GM10266 (cell line): ENCODE data around the gene ZBTB37.
A peak's percentile ranks its signal among the peaks of the same experiment; 100 is the strongest.

Source experiments
- DNase-seq: peaks from one replicate; pipeline ENCODE4 v3.0.0; 2012; ENCODE audit errors: extremely low spot score
- TF ChIP-seq, protein P1 (sequence below): IDR thresholded peaks from 2 replicates; pipeline ENCODE4 v1.5.1; 2012; ENCODE audit warnings: mild to moderate bottlenecking, low read depth; ENCODE audit not compliant: control insufficient read depth, insufficient read depth; ENCODE audit errors: missing control alignments

Gene ZBTB37

GRCh38 chr1:173866413-173867115 is 1.6 kb upstream of the ZBTB37 start:
- DNase-seq, result no peak
- TF ChIP-seq, protein P1, sequence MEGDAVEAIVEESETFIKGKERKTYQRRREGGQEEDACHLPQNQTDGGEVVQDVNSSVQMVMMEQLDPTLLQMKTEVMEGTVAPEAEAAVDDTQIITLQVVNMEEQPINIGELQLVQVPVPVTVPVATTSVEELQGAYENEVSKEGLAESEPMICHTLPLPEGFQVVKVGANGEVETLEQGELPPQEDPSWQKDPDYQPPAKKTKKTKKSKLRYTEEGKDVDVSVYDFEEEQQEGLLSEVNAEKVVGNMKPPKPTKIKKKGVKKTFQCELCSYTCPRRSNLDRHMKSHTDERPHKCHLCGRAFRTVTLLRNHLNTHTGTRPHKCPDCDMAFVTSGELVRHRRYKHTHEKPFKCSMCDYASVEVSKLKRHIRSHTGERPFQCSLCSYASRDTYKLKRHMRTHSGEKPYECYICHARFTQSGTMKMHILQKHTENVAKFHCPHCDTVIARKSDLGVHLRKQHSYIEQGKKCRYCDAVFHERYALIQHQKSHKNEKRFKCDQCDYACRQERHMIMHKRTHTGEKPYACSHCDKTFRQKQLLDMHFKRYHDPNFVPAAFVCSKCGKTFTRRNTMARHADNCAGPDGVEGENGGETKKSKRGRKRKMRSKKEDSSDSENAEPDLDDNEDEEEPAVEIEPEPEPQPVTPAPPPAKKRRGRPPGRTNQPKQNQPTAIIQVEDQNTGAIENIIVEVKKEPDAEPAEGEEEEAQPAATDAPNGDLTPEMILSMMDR, result no peak

- no peak for DNase-seq
- TF ChIP-seq, protein P1, result no peak
Measured at GRCh38 chr1:173867141-173867752, 933 bp upstream of the ZBTB37 start.

- TF ChIP-seq, protein P1, result no peak
- peak; percentile 93 for DNase-seq
Measured at GRCh38 chr1:173867753-173868265, 371 bp upstream of the ZBTB37 start, which contains the start of gene GAS5. TSS of gene GAS5 (minus strand) at chr1:173867989.

GRCh38 chr1:173869021-173869359 is 810 bp downstream of the ZBTB37 start:
- TF ChIP-seq, protein P1, result no peak

DNA sequence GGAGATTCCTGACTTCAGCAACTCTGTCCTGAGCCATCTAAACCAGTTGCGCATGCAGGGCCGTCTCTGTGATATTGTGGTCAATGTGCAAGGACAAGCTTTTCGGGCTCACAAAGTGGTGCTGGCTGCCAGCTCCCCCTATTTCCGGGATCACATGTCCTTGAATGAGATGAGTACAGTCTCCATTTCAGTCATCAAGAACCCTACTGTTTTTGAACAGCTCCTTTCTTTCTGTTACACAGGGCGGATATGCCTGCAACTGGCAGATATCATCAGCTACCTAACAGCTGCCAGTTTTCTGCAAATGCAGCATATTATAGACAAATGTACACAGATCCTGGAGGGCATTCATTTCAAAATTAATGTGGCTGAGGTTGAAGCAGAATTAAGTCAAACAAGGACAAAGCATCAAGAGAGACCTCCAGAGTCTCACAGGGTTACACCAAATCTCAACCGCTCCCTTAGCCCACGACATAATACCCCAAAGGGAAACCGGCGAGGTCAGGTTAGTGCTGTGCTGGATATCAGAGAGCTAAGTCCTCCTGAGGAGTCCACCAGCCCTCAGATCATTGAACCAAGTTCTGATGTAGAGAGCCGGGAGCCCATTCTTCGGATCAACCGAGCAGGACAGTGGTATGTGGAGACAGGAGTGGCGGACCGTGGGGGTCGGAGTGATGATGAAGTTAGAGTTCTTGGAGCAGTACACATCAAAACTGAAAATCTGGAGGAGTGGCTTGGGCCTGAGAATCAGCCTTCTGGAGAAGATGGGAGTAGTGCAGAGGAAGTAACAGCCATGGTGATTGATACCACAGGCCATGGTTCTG is 2.3 kb downstream of the ZBTB37 start:
- DNase-seq, result peak; percentile 68
- TF ChIP-seq, protein P1, result no peak

More at GRCh38 chr1:173869021-173869359, 810 bp downstream of the ZBTB37 start:
- peak; percentile 7 for DNase-seq

GRCh38 chr1:173871091-173871490 is 2.9 kb downstream of the ZBTB37 start:
- TF ChIP-seq, protein P1, result no peak

More at GRCh38 chr1:173871091-173871490, 2.9 kb downstream of the ZBTB37 start:
- no peak for DNase-seq
